HUES64 (cell line): Measurements from ENCODE around the gene DPP6.
A peak's percentile ranks its signal among the peaks of the same experiment; 100 is the strongest.

ENCODE experiments used
- H3K27ac ChIP-seq: 2 replicates; pipeline ENCODE4 v1.7.0; 2013; ENCODE audit warnings: low read depth, low read length, inconsistent platforms
- H3K27me3 ChIP-seq: 2 replicates; pipeline ENCODE4 v1.6.1; 2013; ENCODE audit warnings: mild to moderate bottlenecking, low read length; ENCODE audit not compliant: insufficient read depth
- H3K36me3 ChIP-seq: 2 replicates; pipeline ENCODE4 v1.6.1; 2013; ENCODE audit warnings: mild to moderate bottlenecking, low read length; ENCODE audit not compliant: insufficient read depth
- H3K4me1 ChIP-seq: 2 replicates; pipeline ENCODE4 v1.6.1; 2013; ENCODE audit warnings: mild to moderate bottlenecking, low read length, moderate library complexity; ENCODE audit not compliant: insufficient read depth
- H3K4me3 ChIP-seq: 2 replicates; pipeline ENCODE4 v1.5.1; 2013; ENCODE audit warnings: mild to moderate bottlenecking, low read length, moderate library complexity
- H3K9ac ChIP-seq: 2 replicates; pipeline ENCODE4 v1.6.1; 2013; ENCODE audit warnings: mild to moderate bottlenecking, low read depth, low read length
- H3K9me3 ChIP-seq: 2 replicates; pipeline ENCODE4 v1.6.1; 2013; ENCODE audit warnings: low read depth, low read length; ENCODE audit not compliant: insufficient read depth
- WGBS: fragments of 150-250, 120-280 bp; methylation state at CpG from one replicate; pipeline ENCODE4 v1.1.7; 2013; ENCODE audit warnings: missing lambda C conversion rate; 5-methylcytosine and 5-hydroxymethylcytosine counted together

Gene DPP6

GRCh38 chr7:154909241-154910105, 857.3 kb downstream of the DPP6 start:
- Histone ChIP-seq H3K36me3 (no peaks in the 10 kb centered on the region), H3K9ac (no peak overlapping the region), H3K27me3 (peaks cover 7% of the 10 kb centered on the region), H3K4me1 (no peaks in the 10 kb centered on the region), H3K4me3 (no peak overlapping the region), H3K27ac (no peak overlapping the region), H3K9me3 (peaks cover 7% of the 10 kb centered on the region; the same call in 1 of the 2 replicates)
- 85% methylated on average over 26 of the region's 26 CpGs for WGBS

- H3K9me3 ChIP-seq: peaks cover 7% of the 10 kb centered on the region; the same call in 1 of the 2 replicates
- H3K4me1 ChIP-seq: no peaks in the 10 kb centered on the region
- H3K36me3 ChIP-seq: no peaks in the 10 kb centered on the region
- H3K4me3 ChIP-seq: no peak overlapping the region
- H3K27ac ChIP-seq: no peak overlapping the region
- peaks cover 12% of the 10 kb centered on the region for H3K27me3 ChIP-seq
- H3K9ac ChIP-seq: no peak overlapping the region
- 87% methylated on average over 4 of the region's 4 CpGs for WGBS
These were observed 857.9 kb downstream of the DPP6 start for GRCh38 chr7:154910125-154910524.

- WGBS: 94% methylated on average over 4 of the region's 4 CpGs
- H3K27me3 ChIP-seq: peaks cover 12% of the 10 kb centered on the region
- H3K36me3 ChIP-seq: no peaks in the 10 kb centered on the region
- no peak overlapping the region for H3K9ac ChIP-seq
- no peak overlapping the region for H3K4me3 ChIP-seq
- H3K4me1 ChIP-seq: no peaks in the 10 kb centered on the region
- peaks cover 7% of the 10 kb centered on the region; the same call in 1 of the 2 replicates for H3K9me3 ChIP-seq
- H3K27ac ChIP-seq: no peak overlapping the region
These were observed 858.8 kb downstream of the DPP6 start for GRCh38 chr7:154910977-154911376.

GRCh38 chr7:154911411-154911810, 859.2 kb downstream of the DPP6 start:
- no peaks in the 10 kb centered on the region for H3K4me1 ChIP-seq
- no peaks in the 10 kb centered on the region for H3K36me3 ChIP-seq
- WGBS: 55% methylated on average over 2 of the region's 2 CpGs
- no peak overlapping the region for H3K27ac ChIP-seq
- no peak overlapping the region for H3K9ac ChIP-seq
- H3K4me3 ChIP-seq: no peak overlapping the region
- H3K27me3 ChIP-seq: peaks cover 12% of the 10 kb centered on the region
- peaks cover 7% of the 10 kb centered on the region; the same call in 1 of the 2 replicates for H3K9me3 ChIP-seq

- H3K4me3 ChIP-seq: no peak overlapping the region
- no peak overlapping the region for H3K27ac ChIP-seq
- no peaks in the 10 kb centered on the region for H3K4me1 ChIP-seq
- peaks cover 12% of the 10 kb centered on the region for H3K27me3 ChIP-seq
- 93% methylated on average over 6 of the region's 6 CpGs for WGBS
- no peaks in the 10 kb centered on the region for H3K36me3 ChIP-seq
- peaks cover 2% of the 10 kb centered on the region; the same call in 1 of the 2 replicates for H3K9me3 ChIP-seq
- H3K9ac ChIP-seq: no peak overlapping the region
These were observed 859.8 kb downstream of the DPP6 start for GRCh38 chr7:154911862-154912455.

GRCh38 chr7:154912871-154913637, 860.9 kb downstream of the DPP6 start:
- WGBS: 90% methylated on average over 22 of the region's 22 CpGs
- Histone ChIP-seq H3K9ac (no peak overlapping the region), H3K36me3 (no peaks in the 10 kb centered on the region), H3K27ac (no peak overlapping the region), H3K27me3 (peaks cover 12% of the 10 kb centered on the region), H3K4me1 (no peaks in the 10 kb centered on the region), H3K4me3 (no peak overlapping the region), H3K9me3 (no peaks in the 10 kb centered on the region)

- Histone ChIP-seq H3K4me1 (no peaks in the 10 kb centered on the region), H3K4me3 (peak overlapping the region; percentile 37), H3K27ac (no peak overlapping the region), H3K9ac (0 out of 2 replicates have a peak overlapping the region, but pooled peaks have one; percentile 40), H3K27me3 (peaks cover 12% of the 10 kb centered on the region), H3K9me3 (no peaks in the 10 kb centered on the region), H3K36me3 (no peaks in the 10 kb centered on the region)
- WGBS: 34% methylated on average over 43 of the region's 43 CpGs
These were observed 861.6 kb downstream of the DPP6 start for GRCh38 chr7:154913638-154914307.

GRCh38 chr7:154914308-154914995, 862.3 kb downstream of the DPP6 start:
- H3K4me3 ChIP-seq: peak overlapping the region; percentile 37; the same call in 1 of the 2 replicates

GRCh38 chr7:154914996-154915380, 862.8 kb downstream of the DPP6 start:
- no peak overlapping the region for H3K9ac ChIP-seq
- H3K4me1 ChIP-seq: no peaks in the 10 kb centered on the region
- no peak overlapping the region for H3K4me3 ChIP-seq
- WGBS: 89% methylated on average over 18 of the region's 18 CpGs
- H3K36me3 ChIP-seq: no peaks in the 10 kb centered on the region
- H3K9me3 ChIP-seq: no peaks in the 10 kb centered on the region
- H3K27me3 ChIP-seq: peaks cover 12% of the 10 kb centered on the region
- H3K27ac ChIP-seq: no peak overlapping the region

More at GRCh38 chr7:154914308-154914995, 862.3 kb downstream of the DPP6 start:
- Histone ChIP-seq H3K27me3 (peaks cover 12% of the 10 kb centered on the region), H3K36me3 (no peaks in the 10 kb centered on the region), H3K4me1 (no peaks in the 10 kb centered on the region), H3K9ac (no peak overlapping the region), H3K27ac (no peak overlapping the region), H3K9me3 (no peaks in the 10 kb centered on the region)
- 87% methylated on average over 36 of the region's 36 CpGs for WGBS

GRCh38 chr7:154915600-154915999, 863.4 kb downstream of the DPP6 start:
- peaks cover 12% of the 10 kb centered on the region for H3K27me3 ChIP-seq

More at GRCh38 chr7:154915600-154915999, 863.4 kb downstream of the DPP6 start:
- Histone ChIP-seq H3K4me3 (no peak overlapping the region), H3K9me3 (no peaks in the 10 kb centered on the region), H3K4me1 (no peaks in the 10 kb centered on the region), H3K9ac (no peak overlapping the region), H3K36me3 (no peaks in the 10 kb centered on the region), H3K27ac (no peak overlapping the region)
- WGBS: 93% methylated on average over 4 of the region's 4 CpGs
